NCI-H1092 (cell line): ENCODE results near the gene BLVRA.
"Not testable (repeated sequence)": the region's sequence is repeated elsewhere in the genome, so short reads cannot be mapped to it uniquely, and the experiment has no call there.

Experiments
- DNase-seq: peaks from one replicate; lab custom pipeline; 2025; lab: John Stamatoyannopoulos, UW

Gene BLVRA

GRCh38 chr7:43769791-43770465, 11.4 kb downstream of the BLVRA start:
- no peak for DNase-seq

GRCh38 chr7:43771128-43771527, 12.6 kb downstream of the BLVRA start:
- no peak for DNase-seq

- no peak for DNase-seq
Measured at GRCh38 chr7:43771573-43771972, 13.1 kb downstream of the BLVRA start.

- DNase-seq: not testable (repeated sequence)
Measured at GRCh38 chr7:43773268-43773667, 14.8 kb downstream of the BLVRA start.

GRCh38 chr7:43775255-43775654, 16.8 kb downstream of the BLVRA start:
- DNase-seq: not testable (repeated sequence)

GRCh38 chr7:43778293-43779044, 20.0 kb downstream of the BLVRA start:
- DNase-seq: not testable (repeated sequence)

- no peak for DNase-seq
Measured at GRCh38 chr7:43779045-43779812, 20.7 kb downstream of the BLVRA start.

- DNase-seq: no peak
Measured at GRCh38 chr7:43781726-43782607, 23.5 kb downstream of the BLVRA start.

GRCh38 chr7:43782768-43783555, 24.5 kb downstream of the BLVRA start:
- no peak for DNase-seq

- DNase-seq: no peak
Measured at GRCh38 chr7:43784030-43784584, 25.6 kb downstream of the BLVRA start.

GRCh38 chr7:43784585-43785087, 26.2 kb downstream of the BLVRA start:
- DNase-seq: not testable (repeated sequence)

GRCh38 chr7:43785420-43785819, 26.9 kb downstream of the BLVRA start:
- no peak for DNase-seq

- no peak for DNase-seq
Measured at GRCh38 chr7:43787771-43788170, 29.3 kb downstream of the BLVRA start.

GRCh38 chr7:43790006-43790405, 31.5 kb downstream of the BLVRA start:
- no peak for DNase-seq

- DNase-seq: no peak
Measured at GRCh38 chr7:43790834-43791233, 32.4 kb downstream of the BLVRA start.

- DNase-seq: no peak
Measured at GRCh38 chr7:43791665-43792064, 33.2 kb downstream of the BLVRA start.

- no peak for DNase-seq
Measured at GRCh38 chr7:43792471-43793150, 34.1 kb downstream of the BLVRA start.

- no peak for DNase-seq
Measured at GRCh38 chr7:43799605-43800004, 41.1 kb downstream of the BLVRA start.

- DNase-seq: no peak
Measured at GRCh38 chr7:43803865-43804264, 45.4 kb downstream of the BLVRA start.

GRCh38 chr7:43808410-43808809, 49.9 kb downstream of the BLVRA start:
- DNase-seq: no peak
